A673 (cell line): ENCODE results near the gene ARHGAP45. TPM values are rescaled to one million over a fixed set of nuclear protein-coding genes. Genes with fewer than 3 reads are reported as not detected.

Experiments used
- Bru-seq: library from RNA; stranded (reverse); fragments of 400-500 nt; gene quantifications from one replicate; lab custom pipeline; 2021; lab: Mats Ljungman, UMichigan
- BruChase-seq, 2 experiments: library from RNA; stranded (reverse); fragments of 400-500 nt; gene quantifications; one replicate each; lab custom pipeline; 2021; lab: Mats Ljungman, UMichigan
- BruUV-seq: library from RNA; stranded (reverse); fragments of 400-500 nt; replicated peaks from 2 replicates; lab custom pipeline; 2021; lab: Mats Ljungman, UMichigan
- CTCF ChIA-PET: fragments of 300-600 bp; sonication (Branson Sonifier 250); formaldehyde crosslinking; loops from one replicate; lab custom pipeline; 2022; ENCODE audit warnings: antibody characterized with exemption; lab: Charles Lee
- POLR2A ChIA-PET: fragments of 300-600 bp; sonication (Branson Sonifier 250); formaldehyde crosslinking; loops from one replicate; lab custom pipeline; 2022; ENCODE audit warnings: antibody characterized with exemption; ENCODE audit not compliant: low non-redundant PET; lab: Charles Lee
- DNase-seq: peaks from one replicate; pipeline ENCODE4 v3.0.0-alpha.2; 2015; ENCODE audit warnings: low spot score
- H3K27ac ChIP-seq: fragments of 200-600 bp; sonication (generic); 2 replicates; pipeline ENCODE4 v1.5.1; 2016; ENCODE audit warnings: mixed run types, low read depth, mild to moderate bottlenecking, mixed read lengths, antibody characterized with exemption, low read length; ENCODE audit not compliant: poor library complexity, severe bottlenecking
- H3K27me3 ChIP-seq: fragments of 200-600 bp; sonication (generic); replicated peaks from 2 replicates; pipeline ENCODE4 v1.6.1; 2017; ENCODE audit warnings: mixed run types, low read depth, mild to moderate bottlenecking, mixed read lengths, antibody characterized with exemption, low read length; ENCODE audit not compliant: insufficient read depth, poor library complexity
- H3K36me3 ChIP-seq: fragments of 200-600 bp; sonication (generic); 2 replicates; pipeline ENCODE4 v1.6.1; 2016; ENCODE audit warnings: mixed run types, mild to moderate bottlenecking, mixed read lengths, antibody characterized with exemption, low read length; ENCODE audit not compliant: insufficient read depth, poor library complexity, severe bottlenecking
- H3K4me1 ChIP-seq: fragments of 200-600 bp; sonication (generic); 2 replicates; pipeline ENCODE4 v1.6.1; 2017; ENCODE audit warnings: mixed run types, mild to moderate bottlenecking, mixed read lengths, antibody characterized with exemption, low read length; ENCODE audit not compliant: insufficient read depth, poor library complexity, severe bottlenecking
- H3K4me3 ChIP-seq: fragments of 200-600 bp; sonication (generic); 2 replicates; pipeline ENCODE4 v1.5.1; 2016; ENCODE audit warnings: low read depth, mixed run types, mild to moderate bottlenecking, mixed read lengths, low read length; ENCODE audit not compliant: poor library complexity, severe bottlenecking
- H3K9me3 ChIP-seq: fragments of 200-600 bp; sonication (generic); 2 replicates; pipeline ENCODE4 v1.6.1; 2016; ENCODE audit warnings: mixed run types, low read depth, mild to moderate bottlenecking, mixed read lengths, antibody characterized with exemption, low read length; ENCODE audit not compliant: poor library complexity, severe bottlenecking
- CTCF ChIP-seq: fragments of 300-800, 200-600 bp; sonication (generic); conservative IDR thresholded peaks from 2 replicates; pipeline ENCODE4 v1.5.1; 2017; ENCODE audit warnings: low read depth, mild to moderate bottlenecking, antibody characterized with exemption, low read length, moderate library complexity, mixed read lengths
- EZH2 ChIP-seq: fragments of 200-600 bp; sonication (generic); IDR thresholded peaks from 2 replicates; pipeline ENCODE4 v1.6.1; 2017; ENCODE audit warnings: borderline replicate concordance, low read depth, mild to moderate bottlenecking, mixed read lengths, antibody characterized with exemption, low read length; ENCODE audit not compliant: poor library complexity, severe bottlenecking
- intact Hi-C: fragments of 100-400 bp; cut with micrococcal nuclease; formaldehyde crosslinking; loops from one replicate; pipeline ENCODE4 v1.10.0; 2022; ENCODE audit not compliant: unreplicated experiment
- long read RNA-seq: library from polyadenylated mRNA; stranded (forward); transcript quantifications from one replicate; pipeline ENCODE4 v2.0.0, GENCODE V29; 2022
- total RNA-seq: library from RNA; stranded (reverse); gene quantifications from 2 replicates; pipeline ENCODE4 v1.2.3, GENCODE V29; 2021

The ARHGAP45 gene
- total RNA-seq (3.2 and 3.4 TPM in 2 replicates), Bru-seq, nascent RNA (percentile 22 among the genes with signal in this experiment), BruChase-seq, experiment 1, labeled RNA remaining after a 2-hour chase (percentile 23 among the genes with signal in this experiment), BruChase-seq, experiment 2, labeled RNA remaining after a 6-hour chase (percentile 34 among the genes with signal in this experiment)
- long read RNA-seq, full-length matches to known transcripts = 9 of 11 reads
- long read RNA-seq, partial matches to known transcripts = 1 of 11 reads
- long read RNA-seq, other reads (novel, unspliced or antisense) = 1 of 11 reads

- no peak for DNase-seq
- BruUV-seq = no TSS peak
- peaks cover 7% of the 10 kb centered on the region for H3K27me3 ChIP-seq
- intact Hi-C loops = no loop called here
- no peaks in the 10 kb centered on the region for H3K9me3 ChIP-seq
- H3K4me3 ChIP-seq = peak within 1 kb of the TSS; percentile 51
- POLR2A ChIA-PET = interaction anchor here (0.6 kb wide), 1 partner anchor 24 kb away, joined by 13 read pairs; no protein-coding TSS in a partner anchor
- H3K36me3 ChIP-seq = no peaks in the 10 kb centered on the region
- CTCF ChIA-PET = no interaction called here
- H3K27ac ChIP-seq = no peak within 1 kb of the TSS
- peaks cover 26% of the 10 kb centered on the region for H3K4me1 ChIP-seq
- TF ChIP-seq EZH2 (no peak), CTCF (no peak)
Observed at GRCh38 chr19:1066748-1067340, at the start of gene ARHGAP45. TSS of gene ARHGAP45 (plus strand) at chr19:1067167. CDS start at chr19:1067406, 239 bp downstream.

GRCh38 chr19:1017906-1018305 lies 49.1 kb upstream of the ARHGAP45 start:
- Histone ChIP-seq H3K27ac (peak overlapping the region; percentile 61), H3K4me3 (no peak overlapping the region), H3K27me3 (no peaks in the 10 kb centered on the region), H3K9me3 (no peaks in the 10 kb centered on the region), H3K36me3 (peaks cover 16% of the 10 kb centered on the region), H3K4me1 (peaks cover 30% of the 10 kb centered on the region)
- POLR2A ChIA-PET = no interaction called here
- TF ChIP-seq CTCF = no peak
- no peak for TF ChIP-seq EZH2
- no TSS peak for BruUV-seq
- CTCF ChIA-PET = no interaction called here
- DNase-seq = no peak
- intact Hi-C loops = no loop called here

- DNase-seq = no peak
- Histone ChIP-seq H3K4me3 (no peak overlapping the region), H3K9me3 (no peaks in the 10 kb centered on the region), H3K27me3 (no peaks in the 10 kb centered on the region), H3K36me3 (peaks cover 11% of the 10 kb centered on the region), H3K4me1 (peaks cover 30% of the 10 kb centered on the region), H3K27ac (peak overlapping the region; percentile 61)
- POLR2A ChIA-PET = no interaction called here
- BruUV-seq = no TSS peak
- CTCF ChIA-PET = no interaction called here
- TF ChIP-seq EZH2 = no peak
- no peak for TF ChIP-seq CTCF
- intact Hi-C loops = no loop called here
Observed at GRCh38 chr19:1018393-1018792, 48.6 kb upstream of the ARHGAP45 start.
